Smooth muscle cell (in vitro differentiated cells): Measurements from ENCODE around the gene HOXB8. TPM values are rescaled to one million over a fixed set of nuclear protein-coding genes. Genes with fewer than 3 reads are reported as not detected.
A peak's percentile ranks its signal among the peaks of the same experiment; 100 is the strongest.

Source experiments
- DNase-seq: peaks from one replicate; lab custom pipeline; 2025; ENCODE audit not compliant: unreplicated experiment; lab: John Stamatoyannopoulos, UW
- H2AFZ ChIP-seq: fragments of 200-600 bp; sonication (generic); 2 replicates; pipeline ENCODE4 v1.6.0; 2016; ENCODE audit warnings: antibody characterized with exemption, low read depth, mild to moderate bottlenecking
- H3F3A ChIP-seq: fragments of 200-600 bp; sonication (generic); 2 replicates; pipeline ENCODE4 v1.6.0; 2017; ENCODE audit warnings: antibody characterized with exemption, low read depth
- H3K27ac ChIP-seq: fragments of 200-600 bp; sonication (generic); 2 replicates; pipeline ENCODE4 v1.5.1; 2016; ENCODE audit warnings: low read depth, mild to moderate bottlenecking
- H3K27me3 ChIP-seq: fragments of 200-600 bp; sonication (generic); 2 replicates; pipeline ENCODE4 v1.6.1; 2016; ENCODE audit warnings: low read depth, mild to moderate bottlenecking
- H3K36me3 ChIP-seq: fragments of 200-600 bp; sonication (generic); 2 replicates; pipeline ENCODE4 v1.5.1; 2016; ENCODE audit warnings: low read depth
- H3K4me1 ChIP-seq: fragments of 200-600 bp; sonication (generic); 2 replicates; pipeline ENCODE4 v1.5.1; 2016; ENCODE audit warnings: low read depth
- H3K4me2 ChIP-seq: fragments of 200-600 bp; sonication (generic); 2 replicates; pipeline ENCODE4 v1.6.0; 2016; ENCODE audit warnings: mild to moderate bottlenecking
- H3K4me3 ChIP-seq: fragments of 200-600 bp; sonication (generic); 2 replicates; pipeline ENCODE4 v1.5.1; 2016; ENCODE audit warnings: mild to moderate bottlenecking
- H3K79me2 ChIP-seq: fragments of 200-600 bp; sonication (generic); 2 replicates; pipeline ENCODE4 v1.6.0; 2016; ENCODE audit warnings: low read depth, mild to moderate bottlenecking
- H3K9ac ChIP-seq: fragments of 200-600 bp; sonication (generic); 2 replicates; pipeline ENCODE4 v1.6.0; 2016; ENCODE audit warnings: low read depth
- H3K9me3 ChIP-seq: fragments of 200-600 bp; sonication (generic); replicated peaks from 2 replicates; pipeline ENCODE4 v1.5.1; 2016; ENCODE audit warnings: low read depth
- H4K20me1 ChIP-seq: fragments of 200-600 bp; sonication (generic); 2 replicates; pipeline ENCODE4 v1.6.0; 2016; ENCODE audit warnings: low read depth
- WGBS: methylation state at CpG from one replicate; pipeline ENCODE4 v1.1.7; 2016; ENCODE audit warnings: low lambda C conversion rate; 5-methylcytosine and 5-hydroxymethylcytosine counted together
- polyA plus RNA-seq: library from polyadenylated mRNA; unstranded; fragments of >200 nt; fragmentation: Nextera tagmentation; extraction: Ambion mirVana; gene quantifications from 2 replicates; pipeline ENCODE4 v1.2.1, GENCODE V29; 2016
- total RNA-seq: library from RNA; depleted of rRNA; stranded (reverse); fragments of >200 nt; gene quantifications from 2 replicates; pipeline ENCODE4 v1.2.3, GENCODE V29; 2014
- TF ChIP-seq, protein P1 (sequence below): fragments of 200-600 bp; sonication (generic); IDR thresholded peaks from 2 replicates; pipeline ENCODE4 v1.5.1; 2017; ENCODE audit warnings: borderline replicate concordance, mild to moderate bottlenecking, antibody characterized with exemption; ENCODE audit not compliant: insufficient read depth, poor library complexity, severe bottlenecking

HOXB8 gene
- total and polyA plus RNA-seq, 2 experiments from 2014 or later: 0.94 to 2.0 TPM

DNA sequence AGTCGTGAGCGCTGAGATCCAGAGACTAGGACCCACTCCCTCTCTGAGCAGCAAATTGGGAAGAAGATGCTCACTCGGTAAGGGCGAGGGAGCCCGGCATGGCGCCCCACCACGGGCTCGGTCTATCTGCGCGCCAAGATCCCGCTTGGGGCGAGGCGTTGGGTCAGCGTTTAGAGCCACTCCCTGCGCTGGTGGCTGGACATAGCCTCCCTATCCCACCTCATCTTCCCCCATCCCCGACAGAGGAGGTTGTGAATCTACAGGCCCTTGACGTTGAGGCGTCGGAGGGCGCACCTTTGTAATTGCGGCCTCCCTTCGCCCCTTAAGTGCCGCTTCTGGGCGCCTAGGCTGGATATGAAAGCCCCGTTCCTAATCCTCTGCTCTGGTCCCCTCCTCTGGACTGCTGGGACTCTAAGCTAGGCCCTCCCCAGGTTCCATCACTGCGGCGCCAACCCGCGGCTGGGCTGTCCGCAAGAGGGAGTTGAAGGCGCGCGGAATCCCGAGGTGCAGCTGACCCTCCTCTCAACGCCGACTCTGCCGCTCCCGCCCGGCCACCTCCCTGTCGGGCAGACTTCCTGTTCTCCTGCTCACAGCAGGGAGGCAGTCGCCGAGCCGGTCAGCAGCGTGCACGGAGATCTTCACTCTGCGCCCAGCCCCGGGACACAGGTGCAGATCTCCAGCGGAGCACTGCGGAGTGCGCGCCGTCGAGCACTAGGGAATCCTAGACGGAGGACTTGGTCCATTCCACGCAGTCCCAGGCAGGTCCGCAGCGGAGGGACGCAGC, 27.2 kb upstream of the HOXB8 start:
- no peaks in the 10 kb centered on the region for H3K27me3 ChIP-seq
- DNase-seq: no peak
- H3K4me1 ChIP-seq: peaks cover 7% of the 10 kb centered on the region
- H2AFZ ChIP-seq: no peak overlapping the region
- 14% methylated on average over 56 of the region's 58 CpGs for WGBS
- H3K9me3 ChIP-seq: no peaks in the 10 kb centered on the region
- peaks cover 8% of the 10 kb centered on the region for H4K20me1 ChIP-seq
- H3K36me3 ChIP-seq: no peaks in the 10 kb centered on the region
- H3K79me2 ChIP-seq: peaks cover 84% of the 10 kb centered on the region
- peak overlapping the region; percentile 92 for H3K27ac ChIP-seq
- H3F3A ChIP-seq: peaks cover 42% of the 10 kb centered on the region
- peak overlapping the region; percentile 55 for H3K4me3 ChIP-seq
- TF ChIP-seq, protein P1, sequence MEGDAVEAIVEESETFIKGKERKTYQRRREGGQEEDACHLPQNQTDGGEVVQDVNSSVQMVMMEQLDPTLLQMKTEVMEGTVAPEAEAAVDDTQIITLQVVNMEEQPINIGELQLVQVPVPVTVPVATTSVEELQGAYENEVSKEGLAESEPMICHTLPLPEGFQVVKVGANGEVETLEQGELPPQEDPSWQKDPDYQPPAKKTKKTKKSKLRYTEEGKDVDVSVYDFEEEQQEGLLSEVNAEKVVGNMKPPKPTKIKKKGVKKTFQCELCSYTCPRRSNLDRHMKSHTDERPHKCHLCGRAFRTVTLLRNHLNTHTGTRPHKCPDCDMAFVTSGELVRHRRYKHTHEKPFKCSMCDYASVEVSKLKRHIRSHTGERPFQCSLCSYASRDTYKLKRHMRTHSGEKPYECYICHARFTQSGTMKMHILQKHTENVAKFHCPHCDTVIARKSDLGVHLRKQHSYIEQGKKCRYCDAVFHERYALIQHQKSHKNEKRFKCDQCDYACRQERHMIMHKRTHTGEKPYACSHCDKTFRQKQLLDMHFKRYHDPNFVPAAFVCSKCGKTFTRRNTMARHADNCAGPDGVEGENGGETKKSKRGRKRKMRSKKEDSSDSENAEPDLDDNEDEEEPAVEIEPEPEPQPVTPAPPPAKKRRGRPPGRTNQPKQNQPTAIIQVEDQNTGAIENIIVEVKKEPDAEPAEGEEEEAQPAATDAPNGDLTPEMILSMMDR: peak; percentile 28
- H3K4me2 ChIP-seq: peak overlapping the region; percentile 92
- H3K9ac ChIP-seq: peak overlapping the region; percentile 10

DNA sequence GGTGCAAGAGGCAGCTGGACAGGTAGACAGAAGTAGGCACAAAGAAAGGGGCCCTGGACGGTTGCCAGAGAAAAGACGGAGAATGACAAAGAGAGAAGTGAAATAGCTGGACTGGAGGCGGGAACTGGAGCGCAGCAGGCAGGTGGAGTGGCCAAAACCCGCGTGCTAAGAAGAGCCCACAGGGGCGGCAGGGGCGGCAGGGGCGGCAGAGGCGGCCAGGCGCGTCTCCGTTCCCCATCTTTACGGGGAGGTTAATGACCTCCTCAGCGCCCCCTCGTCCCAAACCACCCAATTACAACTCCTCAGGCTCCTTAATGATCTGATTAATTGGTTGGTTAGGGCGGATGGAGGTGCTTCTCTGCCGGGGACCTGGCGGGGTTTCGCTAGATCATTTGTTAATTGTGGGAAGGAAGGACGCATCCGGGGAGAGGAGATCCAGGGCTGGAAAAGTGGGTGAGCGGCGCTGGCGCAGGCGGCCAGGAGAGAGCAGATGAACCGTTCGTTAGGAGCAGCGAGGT, 26.5 kb upstream of the HOXB8 start:
- no peak for DNase-seq
- Histone ChIP-seq H3K9me3 (no peaks in the 10 kb centered on the region), H3K9ac (peak overlapping the region; percentile 10), H3K36me3 (no peaks in the 10 kb centered on the region), H3K79me2 (peaks cover 82% of the 10 kb centered on the region), H2AFZ (no peak overlapping the region), H3K27ac (peak overlapping the region; percentile 95), H3K4me3 (peak overlapping the region; percentile 55), H4K20me1 (peaks cover 10% of the 10 kb centered on the region), H3K4me2 (peak overlapping the region; percentile 92), H3K4me1 (peaks cover 7% of the 10 kb centered on the region), H3F3A (peaks cover 47% of the 10 kb centered on the region), H3K27me3 (no peaks in the 10 kb centered on the region)
- TF ChIP-seq, protein P1: no peak
- WGBS: 62% methylated on average over 29 of the region's 29 CpGs

DNA sequence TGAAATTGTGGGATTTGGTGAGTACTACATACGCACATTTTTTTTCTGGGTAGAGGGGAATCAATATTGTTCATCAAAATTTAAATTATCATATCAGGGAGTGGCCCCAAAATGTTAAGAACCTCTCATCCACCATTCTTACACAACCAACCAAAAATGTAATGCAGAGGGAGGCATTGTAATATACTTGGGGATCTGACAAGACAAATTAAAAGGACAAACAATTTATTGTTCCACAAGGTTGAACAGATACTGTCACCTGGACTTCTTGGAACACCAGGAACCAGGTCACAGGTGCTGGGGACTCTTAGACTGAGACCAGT, 25.7 kb upstream of the HOXB8 start:
- Histone ChIP-seq H3K27me3 (no peaks in the 10 kb centered on the region), H2AFZ (no peak overlapping the region)
- WGBS: 83% methylated on average over 1 of the region's 1 CpG

More for the DNA sequence above, 25.7 kb upstream of the HOXB8 start:
- DNase-seq: no peak
- Histone ChIP-seq H3K4me1 (peaks cover 7% of the 10 kb centered on the region), H4K20me1 (peaks cover 10% of the 10 kb centered on the region), H3K79me2 (peaks cover 77% of the 10 kb centered on the region), H3K4me3 (no peak overlapping the region), H3K4me2 (peak overlapping the region; percentile 92), H3K9me3 (no peaks in the 10 kb centered on the region), H3K36me3 (no peaks in the 10 kb centered on the region), H3K27ac (peak overlapping the region; percentile 95), H3K9ac (no peak overlapping the region), H3F3A (peaks cover 45% of the 10 kb centered on the region)
- TF ChIP-seq, protein P1: no peak
